Measurements from ENCODE around the gene BCR. TPM values are rescaled to one million over a fixed set of nuclear protein-coding genes. Genes with fewer than 3 reads are reported as not detected.

BCR gene
- total RNA-seq, 2 donors from 2014 or later = 102 to 172 TPM

DNA sequence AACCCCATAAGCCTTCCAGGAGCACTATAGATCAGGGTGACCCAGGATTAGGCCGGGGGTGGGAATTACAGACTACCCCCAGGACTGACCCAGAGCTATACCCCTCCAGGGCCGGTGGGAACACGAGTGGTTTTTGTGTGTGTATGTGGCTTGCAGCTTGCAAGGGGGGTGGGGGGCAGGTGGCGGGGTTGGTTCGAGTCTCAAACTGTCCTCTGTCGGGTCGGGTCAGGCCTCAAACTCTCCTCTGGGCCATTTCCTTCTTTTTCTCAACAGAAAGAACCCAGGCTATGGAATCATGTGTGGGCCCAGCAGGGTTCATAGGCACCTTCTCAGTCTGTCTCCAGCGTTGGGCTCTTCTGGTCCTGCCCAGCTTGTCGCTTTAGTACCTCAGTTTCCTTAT is 58.4 kb downstream of the BCR start:
- Mint-ChIP-seq H3K27me3 (ENCODE audit: insufficient read depth) (no peaks in the 10 kb centered on the region), H3K27ac (no peak overlapping the region), H3K4me3 (no peak overlapping the region), H3K36me3 (ENCODE audit: low read depth) (peaks cover 23% of the 10 kb centered on the region), H3K4me1 (peaks cover 68% of the 10 kb centered on the region), H3K9me3 (peaks cover 3% of the 10 kb centered on the region)
- Histone ChIP-seq H3K4me1 (ENCODE audit: control insufficient read depth, insufficient read depth, low read length) (peaks cover 45% of the 10 kb centered on the region), H3K27ac (ENCODE audit: low read depth, low read length) (no peak overlapping the region), H3K4me3 (ENCODE audit: low read length) (peak overlapping the region; percentile 74), H3K36me3 (ENCODE audit: control insufficient read depth, insufficient read depth, low read length) (peaks cover 17% of the 10 kb centered on the region), H3K9me3 (ENCODE audit: control insufficient read depth, low read length) (peaks cover 7% of the 10 kb centered on the region), H3K9ac (ENCODE audit: extremely low read depth, low read length, poor library complexity, severe bottlenecking) (no peak overlapping the region), H3K27me3 (ENCODE audit: control insufficient read depth, insufficient read depth, low read length, poor library complexity, severe bottlenecking) (no peaks in the 10 kb centered on the region)
- 96 to 100% methylated on average over 4 to 9 of the region's 9 CpGs for WGBS, 2 experiments (ENCODE audit: insufficient coverage in 1 of 2, insufficient read length in 1 of 2)
- DNase-seq = no peak
- no peak for TF ChIP-seq CTCF (conservative IDR thresholded peaks at IDR 0.05)

DNA sequence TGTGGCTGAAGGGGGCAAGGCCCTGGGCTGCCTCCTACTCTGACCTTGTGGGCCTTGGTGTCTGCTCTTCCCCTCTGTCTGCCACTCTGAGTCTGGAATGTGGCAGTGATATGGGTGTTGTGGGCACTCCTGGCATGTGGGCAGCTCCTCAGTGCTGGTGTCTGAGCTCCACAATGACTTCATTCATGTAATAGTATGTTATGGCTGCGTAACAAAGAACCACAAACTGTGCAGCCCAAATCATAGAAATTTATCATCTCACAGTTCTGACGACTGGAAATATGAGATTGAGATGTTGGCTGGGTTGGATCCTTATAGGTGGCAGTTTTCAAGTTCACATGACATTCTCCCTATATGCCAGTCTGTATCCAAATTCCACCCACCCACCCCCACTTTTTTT is 59.1 kb downstream of the BCR start:
- H3K27me3 Mint-ChIP-seq (ENCODE audit: insufficient read depth) = no peaks in the 10 kb centered on the region
- Histone ChIP-seq H3K9me3 (ENCODE audit: control insufficient read depth, low read length) (peaks cover 7% of the 10 kb centered on the region), H3K9ac (ENCODE audit: extremely low read depth, low read length, poor library complexity, severe bottlenecking) (no peak overlapping the region), H3K4me1 (ENCODE audit: control insufficient read depth, insufficient read depth, low read length) (peaks cover 49% of the 10 kb centered on the region), H3K27me3 (ENCODE audit: control insufficient read depth, insufficient read depth, low read length, poor library complexity, severe bottlenecking) (no peaks in the 10 kb centered on the region), H3K36me3 (ENCODE audit: control insufficient read depth, insufficient read depth, low read length) (peaks cover 20% of the 10 kb centered on the region), H3K27ac (ENCODE audit: low read depth, low read length) (no peak overlapping the region), H3K4me3 (ENCODE audit: low read length) (peak overlapping the region; percentile 60)
- no peak overlapping the region for H3K27ac Mint-ChIP-seq
- WGBS, 2 experiments (ENCODE audit: insufficient coverage in 1 of 2, insufficient read length in 1 of 2) = 95 to 100% methylated on average over 1 to 2 of the region's 2 CpGs
- peaks cover 17% of the 10 kb centered on the region for H3K36me3 Mint-ChIP-seq (ENCODE audit: low read depth)
- no peak for DNase-seq
- TF ChIP-seq CTCF (conservative IDR thresholded peaks at IDR 0.05) = no peak
- peaks cover 3% of the 10 kb centered on the region for H3K9me3 Mint-ChIP-seq
- peaks cover 70% of the 10 kb centered on the region for H3K4me1 Mint-ChIP-seq
- H3K4me3 Mint-ChIP-seq = no peak overlapping the region

GRCh38 chr22:23240639-23241389 is 60.5 kb downstream of the BCR start:
- Histone ChIP-seq H3K4me1 (ENCODE audit: control insufficient read depth, insufficient read depth, low read length) (peaks cover 56% of the 10 kb centered on the region), H3K9ac (ENCODE audit: extremely low read depth, low read length, poor library complexity, severe bottlenecking) (peak overlapping the region; percentile 54)
- peak overlapping the region; percentile 44 for H3K4me3 Mint-ChIP-seq

More at GRCh38 chr22:23240639-23241389, 60.5 kb downstream of the BCR start:
- H3K27ac ChIP-seq (ENCODE audit: low read depth, low read length) = peak overlapping the region; percentile 100
- peak overlapping the region; percentile 52 for H3K4me3 ChIP-seq (ENCODE audit: low read length)
- DNase-seq = peak; percentile 81
- Mint-ChIP-seq H3K27me3 (ENCODE audit: insufficient read depth) (no peaks in the 10 kb centered on the region), H3K9me3 (peaks cover 3% of the 10 kb centered on the region), H3K27ac (peak overlapping the region; percentile 12), H3K4me1 (peaks cover 77% of the 10 kb centered on the region), H3K36me3 (ENCODE audit: low read depth) (peaks cover 12% of the 10 kb centered on the region)
- H3K27me3 ChIP-seq (ENCODE audit: control insufficient read depth, insufficient read depth, low read length, poor library complexity, severe bottlenecking) = no peaks in the 10 kb centered on the region
- 77 to 89% methylated on average over 6 to 12 of the region's 13 CpGs for WGBS, 2 experiments (ENCODE audit: insufficient coverage in 1 of 2, insufficient read length in 1 of 2)
- H3K36me3 ChIP-seq (ENCODE audit: control insufficient read depth, insufficient read depth, low read length) = peaks cover 16% of the 10 kb centered on the region
- TF ChIP-seq CTCF (conservative IDR thresholded peaks at IDR 0.05) = peak; percentile 71
- H3K9me3 ChIP-seq (ENCODE audit: control insufficient read depth, low read length) = peaks cover 7% of the 10 kb centered on the region
